HAP-1 (cell line): ENCODE results near the gene SRGAP2B.
"Not testable (repeated sequence)": the region's sequence is repeated elsewhere in the genome, so short reads cannot be mapped to it uniquely, and the experiment has no call there.

Experiments
- DNase-seq, 2 experiments: peaks; one replicate each; pipeline ENCODE4 v3.0.0-alpha.2; 2016 to 2020; ENCODE audit warnings: low spot score in 2 of 2
- H3K27me3 ChIP-seq: fragments of 250-450 bp; sonication (Bioruptor Pico); 2 replicates; pipeline ENCODE4 v1.5.1; 2020; ENCODE audit warnings: low read depth, mild to moderate bottlenecking, moderate library complexity
- H3K36me3 ChIP-seq: fragments of 250-450 bp; sonication (Bioruptor Pico); replicated peaks from 2 replicates; pipeline ENCODE4 v1.5.1; 2020; ENCODE audit warnings: mild to moderate bottlenecking
- H3K4me1 ChIP-seq: fragments of 250-450 bp; sonication (Bioruptor Pico); 2 replicates; pipeline ENCODE4 v1.5.1; 2020; ENCODE audit warnings: mild to moderate bottlenecking
- H3K4me3 ChIP-seq: fragments of 250-450 bp; sonication (Bioruptor Pico); 2 replicates; pipeline ENCODE4 v1.5.1; 2020; ENCODE audit warnings: mild to moderate bottlenecking, moderate library complexity
- H3K9me3 ChIP-seq: fragments of 250-450 bp; sonication (Bioruptor Pico); 2 replicates; pipeline ENCODE4 v1.5.1; 2020; ENCODE audit warnings: mild to moderate bottlenecking, moderate library complexity
- in situ Hi-C: fragments of 300-500 bp; cut with MboI; formaldehyde crosslinking; loops from 3 replicates; pipeline ENCODE4 v1.14.3; 2020; ENCODE audit warnings: low sequenced_read_pairs, inconsistent platforms, mixed read lengths

Gene SRGAP2B

GRCh38 chr1:144982802-144983525, 112.2 kb downstream of the SRGAP2B start:
- H3K36me3 ChIP-seq, H3K4me3 ChIP-seq, DNase-seq, H3K4me1 ChIP-seq, H3K27me3 ChIP-seq, H3K9me3 ChIP-seq, in situ Hi-C loops: not testable (repeated sequence)

GRCh38 chr1:144981157-144981556, 114.0 kb downstream of the SRGAP2B start:
- H3K9me3 ChIP-seq, H3K36me3 ChIP-seq, H3K4me3 ChIP-seq, in situ Hi-C loops, H3K4me1 ChIP-seq, DNase-seq, H3K27me3 ChIP-seq: not testable (repeated sequence)

- H3K4me3 ChIP-seq, in situ Hi-C loops, H3K36me3 ChIP-seq, H3K27me3 ChIP-seq, H3K9me3 ChIP-seq, DNase-seq, H3K4me1 ChIP-seq: not testable (repeated sequence)
Observed at GRCh38 chr1:144979960-144980595, 115.0 kb downstream of the SRGAP2B start.

- in situ Hi-C loops, DNase-seq, H3K4me3 ChIP-seq, H3K36me3 ChIP-seq, H3K27me3 ChIP-seq, H3K9me3 ChIP-seq, H3K4me1 ChIP-seq: not testable (repeated sequence)
Observed at GRCh38 chr1:144977856-144978255, 117.3 kb downstream of the SRGAP2B start.

- DNase-seq, H3K27me3 ChIP-seq, H3K4me1 ChIP-seq, H3K4me3 ChIP-seq, H3K9me3 ChIP-seq, in situ Hi-C loops, H3K36me3 ChIP-seq: not testable (repeated sequence)
Observed at GRCh38 chr1:144971936-144972335, 123.2 kb downstream of the SRGAP2B start.

GRCh38 chr1:144966488-144966887, 128.6 kb downstream of the SRGAP2B start:
- H3K27me3 ChIP-seq, H3K9me3 ChIP-seq, H3K4me1 ChIP-seq, DNase-seq, H3K4me3 ChIP-seq, H3K36me3 ChIP-seq, in situ Hi-C loops: not testable (repeated sequence)

- in situ Hi-C loops, H3K27me3 ChIP-seq, H3K36me3 ChIP-seq, H3K9me3 ChIP-seq, H3K4me1 ChIP-seq, DNase-seq, H3K4me3 ChIP-seq: not testable (repeated sequence)
Observed at GRCh38 chr1:144964765-144965164, 130.4 kb downstream of the SRGAP2B start.

- H3K4me3 ChIP-seq, in situ Hi-C loops, H3K4me1 ChIP-seq, H3K27me3 ChIP-seq, DNase-seq, H3K36me3 ChIP-seq, H3K9me3 ChIP-seq: not testable (repeated sequence)
Observed at GRCh38 chr1:144964186-144964585, 130.9 kb downstream of the SRGAP2B start.

- H3K27me3 ChIP-seq, H3K4me1 ChIP-seq, DNase-seq, H3K9me3 ChIP-seq, in situ Hi-C loops, H3K36me3 ChIP-seq, H3K4me3 ChIP-seq: not testable (repeated sequence)
Observed at GRCh38 chr1:144963571-144963970, 131.6 kb downstream of the SRGAP2B start.

- H3K36me3 ChIP-seq, DNase-seq, H3K9me3 ChIP-seq, H3K4me3 ChIP-seq, in situ Hi-C loops, H3K4me1 ChIP-seq, H3K27me3 ChIP-seq: not testable (repeated sequence)
Observed at GRCh38 chr1:144961604-144962583, 133.2 kb downstream of the SRGAP2B start.

GRCh38 chr1:144960929-144961488, 134.1 kb downstream of the SRGAP2B start:
- DNase-seq, in situ Hi-C loops, H3K36me3 ChIP-seq, H3K27me3 ChIP-seq, H3K4me3 ChIP-seq, H3K9me3 ChIP-seq, H3K4me1 ChIP-seq: not testable (repeated sequence)

GRCh38 chr1:144948390-144948789, 146.7 kb downstream of the SRGAP2B start:
- H3K9me3 ChIP-seq, in situ Hi-C loops, H3K27me3 ChIP-seq, H3K36me3 ChIP-seq, H3K4me1 ChIP-seq, DNase-seq, H3K4me3 ChIP-seq: not testable (repeated sequence)

GRCh38 chr1:144947495-144947894, 147.6 kb downstream of the SRGAP2B start:
- DNase-seq, H3K4me3 ChIP-seq, in situ Hi-C loops, H3K9me3 ChIP-seq, H3K4me1 ChIP-seq, H3K36me3 ChIP-seq, H3K27me3 ChIP-seq: not testable (repeated sequence)
